Umbilical cord (tissue), 2 donors: ENCODE data around the gene PAGE4. TPM values are rescaled to one million over a fixed set of nuclear protein-coding genes. Genes with fewer than 3 reads are reported as not detected.

Experiments used
- DNase-seq: peaks from one replicate; pipeline ENCODE4 v3.0.0-alpha.2; 2015; ENCODE audit warnings: low spot score
- total RNA-seq: library from RNA; depleted of rRNA; stranded (reverse); fragments of >200 nt; gene quantifications from one replicate; pipeline ENCODE4 v1.2.3, GENCODE V29; 2014; ENCODE audit warnings: low replicate concordance; ENCODE audit not compliant: insufficient read depth

PAGE4 gene
- total RNA-seq, 1 donor from 2014 or later = 2.6 TPM

- no peak for DNase-seq
Measured at GRCh38 chrX:49868739-49869138, 39.6 kb downstream of the PAGE4 start.

DNA sequence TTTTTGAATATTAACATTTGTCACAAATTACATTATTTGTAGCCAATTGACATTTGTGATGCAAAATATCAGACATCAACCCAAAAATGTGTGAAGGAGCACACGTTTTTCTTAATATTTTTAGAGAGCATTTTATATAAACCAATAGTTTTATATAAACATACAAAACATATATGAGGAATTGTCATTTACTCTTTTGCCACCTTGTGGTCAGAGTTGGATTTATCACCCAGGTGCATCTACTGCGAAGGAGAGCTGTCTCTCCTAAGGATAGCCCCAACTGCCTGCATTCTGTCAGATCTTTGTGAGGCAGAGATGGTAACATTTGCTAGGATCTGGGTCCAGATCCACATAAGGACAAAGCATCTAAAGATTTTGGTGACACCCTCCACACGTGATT, 47.6 kb downstream of the PAGE4 start:
- peak; percentile 23 for DNase-seq

- no peak for DNase-seq
Measured at GRCh38 chrX:49877397-49878101, 48.4 kb downstream of the PAGE4 start.

DNA sequence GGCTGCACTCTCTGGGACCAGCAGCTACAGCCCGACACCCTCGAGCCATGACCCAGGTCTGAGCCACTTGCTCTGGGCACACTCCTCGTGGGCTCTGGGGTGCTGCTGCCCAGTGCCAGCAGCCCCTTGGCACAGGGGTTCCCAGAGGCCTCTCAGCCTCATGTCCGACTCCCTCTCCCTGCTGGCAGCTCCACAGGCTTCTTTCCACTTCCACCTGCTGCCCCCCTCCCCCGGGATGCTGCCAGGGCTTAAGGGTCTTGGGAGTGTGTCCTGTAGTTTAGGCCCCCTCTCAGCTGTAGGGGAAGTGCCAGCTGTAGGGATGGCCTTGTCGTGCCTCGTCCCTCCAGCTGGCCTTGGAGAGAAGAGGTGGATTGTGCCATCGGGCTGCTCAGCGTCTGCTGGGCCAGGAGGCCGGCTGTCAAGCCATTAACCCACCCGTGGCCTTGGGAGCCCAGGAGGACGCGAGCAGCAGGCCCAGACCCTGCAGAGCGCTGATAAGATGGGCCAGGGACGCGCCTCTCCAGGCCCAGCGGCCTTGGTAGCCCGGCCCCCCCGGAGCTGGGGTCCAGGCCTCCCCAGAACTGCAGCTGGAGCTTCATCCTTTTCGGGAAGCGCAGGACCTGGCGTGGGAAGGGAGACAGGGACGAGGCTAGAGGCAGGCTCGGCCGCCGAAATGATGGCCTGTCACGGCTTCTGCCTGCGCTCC, 49.2 kb downstream of the PAGE4 start:
- DNase-seq = no peak

GRCh38 chrX:49878834-49879655, 49.9 kb downstream of the PAGE4 start, which contains the start of gene USP27X:
USP27X (plus strand) TSS chrX:49879484; CDS start chrX:49880308, 824 bp downstream.
- peak; percentile 92 for DNase-seq

DNA sequence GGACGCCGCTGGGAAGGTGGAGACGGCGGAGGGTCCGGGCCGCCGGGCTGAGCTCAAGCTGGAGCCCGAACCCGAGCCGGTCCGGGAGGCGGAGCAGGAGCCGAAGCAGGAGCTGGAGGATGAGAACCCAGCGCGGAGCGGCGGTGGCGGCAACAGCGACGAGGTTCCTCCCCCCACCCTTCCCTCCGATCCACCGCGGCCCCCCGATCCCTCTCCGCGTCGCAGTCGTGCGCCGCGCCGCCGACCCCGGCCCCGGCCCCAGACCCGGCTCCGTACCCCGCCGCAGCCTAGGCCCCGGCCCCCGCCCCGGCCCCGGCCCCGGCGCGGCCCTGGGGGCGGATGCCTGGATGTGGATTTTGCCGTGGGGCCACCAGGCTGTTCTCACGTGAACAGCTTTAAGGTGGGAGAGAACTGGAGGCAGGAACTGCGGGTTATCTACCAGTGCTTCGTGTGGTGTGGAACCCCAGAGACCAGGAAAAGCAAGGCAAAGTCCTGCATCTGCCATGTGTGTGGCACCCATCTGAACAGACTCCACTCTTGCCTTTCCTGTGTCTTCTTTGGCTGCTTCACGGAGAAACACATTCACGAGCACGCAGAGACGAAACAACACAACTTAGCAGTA, 50.7 kb downstream of the PAGE4 start:
- no peak for DNase-seq

DNA sequence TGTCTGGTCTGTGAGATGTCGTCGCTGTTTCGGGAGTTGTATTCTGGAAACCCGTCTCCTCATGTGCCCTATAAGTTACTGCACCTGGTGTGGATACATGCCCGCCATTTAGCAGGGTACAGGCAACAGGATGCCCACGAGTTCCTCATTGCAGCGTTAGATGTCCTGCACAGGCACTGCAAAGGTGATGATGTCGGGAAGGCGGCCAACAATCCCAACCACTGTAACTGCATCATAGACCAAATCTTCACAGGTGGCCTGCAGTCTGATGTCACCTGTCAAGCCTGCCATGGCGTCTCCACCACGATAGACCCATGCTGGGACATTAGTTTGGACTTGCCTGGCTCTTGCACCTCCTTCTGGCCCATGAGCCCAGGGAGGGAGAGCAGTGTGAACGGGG, 51.6 kb downstream of the PAGE4 start:
- no peak for DNase-seq

Other genes starting within 250 kb of the PAGE4 start
- gene GAGE12H, start 249.4 kb upstream of the PAGE4 start, total RNA-seq = not detected
- gene GAGE2A, start 239.8 kb upstream of the PAGE4 start, total RNA-seq = not detected
- gene GAGE1, start 230.3 kb upstream of the PAGE4 start, total RNA-seq = 1.4 TPM
- not detected for gene PAGE1, start 133.3 kb upstream of the PAGE4 start, total RNA-seq
- 2.4 TPM for gene USP27X, start 50.2 kb downstream of the PAGE4 start, total RNA-seq
- 10.4 TPM for gene CLCN5, start 93.3 kb downstream of the PAGE4 start, total RNA-seq